NCI-H187 (cell line): ENCODE data around the gene RNF151.
"Not testable (repeated sequence)": the region's sequence is repeated elsewhere in the genome, so short reads cannot be mapped to it uniquely, and the experiment has no call there.

Source experiments
- DNase-seq, 2 experiments: peaks; one replicate each; lab custom pipeline; 2025; lab: John Stamatoyannopoulos, UW

Gene RNF151

GRCh38 chr16:1939833-1940232, 26.8 kb upstream of the RNF151 start:
- not testable (repeated sequence) for DNase-seq

- no peak for DNase-seq
Measured at GRCh38 chr16:1940273-1941161, 26.1 kb upstream of the RNF151 start.

- DNase-seq = no peak
Measured at GRCh38 chr16:1941162-1942046, 25.3 kb upstream of the RNF151 start.

GRCh38 chr16:1942047-1942809, 24.4 kb upstream of the RNF151 start:
- DNase-seq = no peak

GRCh38 chr16:1942810-1943726, 23.6 kb upstream of the RNF151 start, which contains the start of gene MSRB1:
Gene MSRB1 (minus strand): TSS chr16:1943199. CDS start chr16:1943156, 43 bp downstream.
- DNase-seq = peak; percentile 99 to 100

GRCh38 chr16:1944612-1945199, 21.9 kb upstream of the RNF151 start:
- DNase-seq = no peak

- no peak for DNase-seq
Measured at GRCh38 chr16:1945559-1946391, 20.9 kb upstream of the RNF151 start.

- no peak for DNase-seq
Measured at GRCh38 chr16:1946495-1947368, 19.9 kb upstream of the RNF151 start.

- DNase-seq = no peak
Measured at GRCh38 chr16:1947369-1947670, 19.3 kb upstream of the RNF151 start.

- no peak for DNase-seq
Measured at GRCh38 chr16:1949507-1949906, 17.1 kb upstream of the RNF151 start.

GRCh38 chr16:1950047-1950446, 16.6 kb upstream of the RNF151 start:
- no peak for DNase-seq

- DNase-seq = no peak
Measured at GRCh38 chr16:1950559-1950958, 16.1 kb upstream of the RNF151 start.

- no peak for DNase-seq
Measured at GRCh38 chr16:1953734-1954133, 12.9 kb upstream of the RNF151 start.

GRCh38 chr16:1957434-1958142, 9.1 kb upstream of the RNF151 start:
- DNase-seq = not testable (repeated sequence)

- not testable (repeated sequence) for DNase-seq
Measured at GRCh38 chr16:1958143-1958491, 8.5 kb upstream of the RNF151 start.

GRCh38 chr16:1958715-1959268, 7.9 kb upstream of the RNF151 start:
- DNase-seq = no peak

- DNase-seq = peak; percentile 84 to 91
Measured at GRCh38 chr16:1959269-1960039, 7.2 kb upstream of the RNF151 start, which contains the start of gene NDUFB10. Gene NDUFB10 (plus strand): TSS chr16:1959538. CDS start chr16:1959625, 87 bp downstream.
